SK-N-MC (cell line): Measurements from ENCODE around the gene MERTK.

Experiments
- EZH2 ChIP-seq: fragments of 200-600 bp; sonication (generic); IDR thresholded peaks from one replicate; pipeline ENCODE4 v1.6.1; 2017; ENCODE audit warnings: antibody characterized with exemption
- POLR2AphosphoS5 ChIP-seq: IDR thresholded peaks from 2 replicates; pipeline ENCODE4 v1.6.1; 2012; ENCODE audit warnings: mild to moderate bottlenecking, low read depth, low read length, borderline replicate concordance

- TF ChIP-seq POLR2AphosphoS5 (no peak), EZH2 (no peak)
Observed at GRCh38 chr2:112074506-112074905, 176.1 kb downstream of the MERTK start.
